ENCODE results near the gene STAT3. TPM values are rescaled to one million over a fixed set of nuclear protein-coding genes. Genes with fewer than 3 reads are reported as not detected.

STAT3 gene
- total RNA-seq, 1 experiment from 2014 or later: 61.0 TPM

DNA sequence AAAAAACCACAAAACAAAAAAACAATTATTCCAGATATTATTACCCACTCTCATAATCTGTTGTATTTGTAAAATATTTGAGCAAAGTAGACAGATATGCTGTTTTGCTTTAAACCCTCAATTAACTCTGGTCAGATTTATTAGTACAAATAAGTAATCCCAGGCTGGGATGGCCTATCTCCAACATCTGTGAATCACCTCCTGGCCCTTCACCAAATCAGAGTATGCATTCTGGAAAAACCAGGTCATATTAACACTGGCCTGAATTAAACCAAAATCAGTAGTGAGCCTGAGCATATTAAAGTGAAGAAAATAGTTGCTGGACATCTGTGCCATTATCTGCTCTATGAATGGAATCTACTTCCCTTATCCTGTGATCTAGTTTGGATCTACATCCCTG lies 41.0 kb downstream of the STAT3 start:
- DNase-seq (ENCODE audit: low read depth, low spot score) (peak; percentile 22), ATAC-seq (no peak)
- intact Hi-C loops (cut with micrococcal nuclease): no loop called here
- peaks cover 4% of the 10 kb centered on the region; the same call in 1 of the 2 replicates for H3K79me2 ChIP-seq (ENCODE audit: insufficient read depth, low read length)
- no peaks in the 10 kb centered on the region for H3K9me2 ChIP-seq (ENCODE audit: insufficient read depth)
- no peak overlapping the region for H3K9ac ChIP-seq (ENCODE audit: low read length)
- no peak for TF ChIP-seq ZNF274 (IDR thresholded peaks at IDR 0.05; ENCODE audit: low read depth, low read length)
- no peak for TF ChIP-seq SRF (IDR thresholded peaks at IDR 0.05; ENCODE audit: low read depth)
- no peak for TF ChIP-seq EZH2phosphoT487 (IDR thresholded peaks at IDR 0.05; ENCODE audit: borderline replicate concordance)
- TF ChIP-seq CEBPB (IDR thresholded peaks at IDR 0.05; ENCODE audit: low read depth): no peak
- TF ChIP-seq YY1 (IDR thresholded peaks at IDR 0.05; ENCODE audit: extremely low read depth, insufficient replicate concordance, low read depth, low read length): no peak
- no peak for TF ChIP-seq EZH2 (IDR thresholded peaks at IDR 0.05)
- no peak for TF ChIP-seq ZFX (IDR thresholded peaks at IDR 0.05)
- no peak for TF ChIP-seq EGR1 (IDR thresholded peaks at IDR 0.05; ENCODE audit: low read depth)
- peak; percentile 47; the same call in 1 of the 2 replicates for TF ChIP-seq SP1 (IDR thresholded peaks at IDR 0.05; ENCODE audit: low read depth)
- TF ChIP-seq FOSL1 (IDR thresholded peaks at IDR 0.05; ENCODE audit: low read depth): peak; percentile 79
- TF ChIP-seq, protein P1, sequence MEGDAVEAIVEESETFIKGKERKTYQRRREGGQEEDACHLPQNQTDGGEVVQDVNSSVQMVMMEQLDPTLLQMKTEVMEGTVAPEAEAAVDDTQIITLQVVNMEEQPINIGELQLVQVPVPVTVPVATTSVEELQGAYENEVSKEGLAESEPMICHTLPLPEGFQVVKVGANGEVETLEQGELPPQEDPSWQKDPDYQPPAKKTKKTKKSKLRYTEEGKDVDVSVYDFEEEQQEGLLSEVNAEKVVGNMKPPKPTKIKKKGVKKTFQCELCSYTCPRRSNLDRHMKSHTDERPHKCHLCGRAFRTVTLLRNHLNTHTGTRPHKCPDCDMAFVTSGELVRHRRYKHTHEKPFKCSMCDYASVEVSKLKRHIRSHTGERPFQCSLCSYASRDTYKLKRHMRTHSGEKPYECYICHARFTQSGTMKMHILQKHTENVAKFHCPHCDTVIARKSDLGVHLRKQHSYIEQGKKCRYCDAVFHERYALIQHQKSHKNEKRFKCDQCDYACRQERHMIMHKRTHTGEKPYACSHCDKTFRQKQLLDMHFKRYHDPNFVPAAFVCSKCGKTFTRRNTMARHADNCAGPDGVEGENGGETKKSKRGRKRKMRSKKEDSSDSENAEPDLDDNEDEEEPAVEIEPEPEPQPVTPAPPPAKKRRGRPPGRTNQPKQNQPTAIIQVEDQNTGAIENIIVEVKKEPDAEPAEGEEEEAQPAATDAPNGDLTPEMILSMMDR (IDR thresholded peaks at IDR 0.05 in 2 of 3, conservative IDR thresholded peaks at IDR 0.05 in 1 of 3; ENCODE audit: borderline replicate concordance in 1 of 3, insufficient read depth in 1 of 3, low read depth in 2 of 3, low read length in 2 of 3): no peak
- peak; percentile 64 for TF ChIP-seq JUND (IDR thresholded peaks at IDR 0.05)
- ChIA-PET RAD21 (ENCODE audit: low non-redundant PET in 1 of 2, low total read pairs in 2 of 2, uncharacterized antibody in 2 of 2, unreplicated experiment in 2 of 2) (no interaction called here), CTCF (no interaction called here), POLR2A (no interaction called here)
- no peaks in the 10 kb centered on the region for H4K20me1 ChIP-seq (ENCODE audit: insufficient read depth)
- H3K27me3 ChIP-seq (ENCODE audit: insufficient read depth, low read length): no peaks in the 10 kb centered on the region
- H3K4me3 ChIP-seq (replicated peaks in 1 of 2; ENCODE audit: low read depth in 1 of 2, low read length in 2 of 2): no peak overlapping the region
- H2AFZ ChIP-seq (ENCODE audit: low read depth, low read length, poor library complexity, severe bottlenecking): no peak overlapping the region
- H3K4me1 ChIP-seq (ENCODE audit: control insufficient read depth in 1 of 2, insufficient read depth in 2 of 2, low read length in 2 of 2): peaks cover 11 to 24% of the 10 kb centered on the region in 2 experiments
- H3K36me3 ChIP-seq (ENCODE audit: control insufficient read depth in 1 of 2, insufficient read depth in 2 of 2, low read length in 2 of 2): peaks cover 3 to 12% of the 10 kb centered on the region in 2 experiments; a peak in 2 of 4 replicates
- peak overlapping the region; percentile 3; the same call in 1 of the 2 replicates for H3K27ac ChIP-seq (ENCODE audit: low read depth, low read length)
- H3K4me2 ChIP-seq (ENCODE audit: low read length): peak overlapping the region; percentile 57
- BruUV-seq (replicated peaks): no TSS peak
- H3K9me3 ChIP-seq (ENCODE audit: control insufficient read depth in 1 of 2, insufficient read depth in 1 of 2, low read depth in 1 of 2, low read length in 2 of 2): no peaks in the 10 kb centered on the region
